Measurements from ENCODE around the gene SH3GLB1.

DNA sequence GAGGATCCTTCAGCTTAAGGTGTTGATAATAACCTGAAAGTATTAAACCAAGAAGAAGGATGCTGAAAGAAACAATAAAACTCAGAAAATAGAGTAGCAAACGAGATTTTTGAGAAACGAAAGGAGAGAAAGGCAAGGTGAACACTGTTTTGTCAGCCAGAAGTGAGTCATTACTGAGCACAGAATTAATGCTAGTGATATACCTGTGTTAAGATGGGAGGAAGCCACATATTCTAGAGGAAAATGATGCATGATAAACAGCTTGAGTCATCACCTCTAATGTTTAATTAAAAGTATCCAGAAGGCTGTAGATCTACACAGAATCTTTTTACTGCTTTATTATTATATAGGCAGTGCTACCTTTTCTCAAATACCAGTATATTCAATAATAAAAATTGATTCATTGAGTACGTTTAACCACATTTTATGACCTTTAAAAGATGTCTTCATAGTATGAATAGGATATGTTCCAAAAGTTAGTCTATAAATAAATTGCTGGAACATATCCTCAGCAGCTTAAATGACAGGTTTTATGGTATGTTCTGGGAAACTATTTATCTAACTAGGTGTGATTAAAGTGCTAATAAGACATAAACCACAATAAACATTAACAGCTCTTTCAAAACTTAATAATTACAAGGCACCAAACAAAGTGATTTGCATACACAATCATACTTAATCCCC lies 10.3 kb downstream of the SH3GLB1 start:
- TF ChIP-seq, protein P1, sequence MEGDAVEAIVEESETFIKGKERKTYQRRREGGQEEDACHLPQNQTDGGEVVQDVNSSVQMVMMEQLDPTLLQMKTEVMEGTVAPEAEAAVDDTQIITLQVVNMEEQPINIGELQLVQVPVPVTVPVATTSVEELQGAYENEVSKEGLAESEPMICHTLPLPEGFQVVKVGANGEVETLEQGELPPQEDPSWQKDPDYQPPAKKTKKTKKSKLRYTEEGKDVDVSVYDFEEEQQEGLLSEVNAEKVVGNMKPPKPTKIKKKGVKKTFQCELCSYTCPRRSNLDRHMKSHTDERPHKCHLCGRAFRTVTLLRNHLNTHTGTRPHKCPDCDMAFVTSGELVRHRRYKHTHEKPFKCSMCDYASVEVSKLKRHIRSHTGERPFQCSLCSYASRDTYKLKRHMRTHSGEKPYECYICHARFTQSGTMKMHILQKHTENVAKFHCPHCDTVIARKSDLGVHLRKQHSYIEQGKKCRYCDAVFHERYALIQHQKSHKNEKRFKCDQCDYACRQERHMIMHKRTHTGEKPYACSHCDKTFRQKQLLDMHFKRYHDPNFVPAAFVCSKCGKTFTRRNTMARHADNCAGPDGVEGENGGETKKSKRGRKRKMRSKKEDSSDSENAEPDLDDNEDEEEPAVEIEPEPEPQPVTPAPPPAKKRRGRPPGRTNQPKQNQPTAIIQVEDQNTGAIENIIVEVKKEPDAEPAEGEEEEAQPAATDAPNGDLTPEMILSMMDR (IDR thresholded peaks at IDR 0.05), result no peak
- TF ChIP-seq POLR2AphosphoS5 (IDR thresholded peaks at IDR 0.05) (no peak), POLR2A (IDR thresholded peaks at IDR 0.05; ENCODE audit: low read depth) (no peak)

Measured in esophagus muscularis mucosa (tissue), 3 donors.